ENCODE measurements around the gene ZNF701.
A peak's percentile ranks its signal among the peaks of the same experiment; 100 is the strongest.
"Not testable (repeated sequence)": the region's sequence is repeated elsewhere in the genome, so short reads cannot be mapped to it uniquely, and the experiment has no call there.

GRCh38 chr19:52601974-52602366, 31.9 kb downstream of the ZNF701 start:
- peak; percentile 42 to 52 for TF ChIP-seq CTCF (conservative IDR thresholded peaks at IDR 0.05; ENCODE audit: low read depth in 2 of 2)
- not testable (repeated sequence) for TF ChIP-seq EZH2phosphoT487 (IDR thresholded peaks at IDR 0.05; ENCODE audit: unreplicated experiment); CREB1 (CRISPR knock-in tag; IDR thresholded peaks at IDR 0.05; ENCODE audit: low read depth); EZH2 (IDR thresholded peaks at IDR 0.05; ENCODE audit: low read depth, unreplicated experiment); REST (IDR thresholded peaks at IDR 0.05; ENCODE audit: unreplicated experiment); NANOG (IDR thresholded peaks at IDR 0.05; ENCODE audit: borderline replicate concordance); POLR2AphosphoS5 (IDR thresholded peaks at IDR 0.05; ENCODE audit: low read depth); ETS1 (IDR thresholded peaks at IDR 0.05); ZNF114 (CRISPR knock-in tag; IDR thresholded peaks at IDR 0.05); STAT1 (IDR thresholded peaks at IDR 0.05; ENCODE audit: unreplicated experiment); JUNB (IDR thresholded peaks at IDR 0.05; ENCODE audit: unreplicated experiment); ZNF331 (CRISPR knock-in tag; IDR thresholded peaks at IDR 0.05; ENCODE audit: low read depth)

Data from GM23338 (cell line).